GM12864 (cell line): ENCODE results near the gene RTN4RL1.

Source experiments
- DNase-seq: peaks from one replicate; pipeline ENCODE4 v3.0.0-alpha.2; 2011; ENCODE audit warnings: low read depth
- H3K4me3 ChIP-seq: 2 replicates; pipeline ENCODE4 v1.5.1; 2011; ENCODE audit warnings: mild to moderate bottlenecking, low read depth, low read length, control low read depth
- CTCF ChIP-seq: IDR thresholded peaks from 2 replicates; pipeline ENCODE4 v1.5.1; 2011; ENCODE audit warnings: low read depth, mild to moderate bottlenecking, moderate library complexity, low read length, control low read depth, inconsistent platforms; ENCODE audit errors: missing control alignments

RTN4RL1 gene

GRCh38 chr17:1930337-1930645 is 94.8 kb downstream of the RTN4RL1 start:
- H3K4me3 ChIP-seq = no peak overlapping the region
- TF ChIP-seq CTCF = no peak
- no peak for DNase-seq

- no peak for DNase-seq
- TF ChIP-seq CTCF = no peak
- no peak overlapping the region for H3K4me3 ChIP-seq
Measured at GRCh38 chr17:1928976-1929375, 96.2 kb downstream of the RTN4RL1 start.

- no peak for TF ChIP-seq CTCF
- DNase-seq = no peak
- H3K4me3 ChIP-seq = no peak overlapping the region
Measured at GRCh38 chr17:1920948-1921351, 104.2 kb downstream of the RTN4RL1 start.

GRCh38 chr17:1919201-1919600 is 105.9 kb downstream of the RTN4RL1 start:
- no peak for DNase-seq
- H3K4me3 ChIP-seq = no peak overlapping the region
- TF ChIP-seq CTCF = no peak

GRCh38 chr17:1918346-1919162 is 106.6 kb downstream of the RTN4RL1 start:
- no peak overlapping the region for H3K4me3 ChIP-seq
- no peak for DNase-seq
- TF ChIP-seq CTCF = no peak

- no peak overlapping the region for H3K4me3 ChIP-seq
- TF ChIP-seq CTCF = no peak
- DNase-seq = no peak
Measured at GRCh38 chr17:1916963-1917715, 108.0 kb downstream of the RTN4RL1 start.
